ENCODE results near the gene KLC1.

KLC1 gene

GRCh38 chr14:103702497-103703432 lies 73.8 kb downstream of the KLC1 start:
- DNase-seq (ENCODE audit: low read depth): no peak
- TF ChIP-seq CTCF (IDR thresholded peaks at IDR 0.05; ENCODE audit: insufficient read depth, low read depth, low read length, missing control alignments): no peak
- no peak overlapping the region for H3K4me3 ChIP-seq (ENCODE audit: low read depth, low read length)

- no peak for DNase-seq (ENCODE audit: low read depth)
- no peak overlapping the region for H3K4me3 ChIP-seq (ENCODE audit: low read depth, low read length)
- no peak for TF ChIP-seq CTCF (IDR thresholded peaks at IDR 0.05; ENCODE audit: insufficient read depth, low read depth, low read length, missing control alignments)
These were observed 74.7 kb downstream of the KLC1 start for GRCh38 chr14:103703433-103704385.

GRCh38 chr14:103704708-103705107 lies 75.7 kb downstream of the KLC1 start:
- no peak for TF ChIP-seq CTCF (IDR thresholded peaks at IDR 0.05; ENCODE audit: insufficient read depth, low read depth, low read length, missing control alignments)
- no peak overlapping the region for H3K4me3 ChIP-seq (ENCODE audit: low read depth, low read length)
- DNase-seq (ENCODE audit: low read depth): no peak

GRCh38 chr14:103705118-103705503 lies 76.1 kb downstream of the KLC1 start:
- H3K4me3 ChIP-seq (ENCODE audit: low read depth, low read length): no peak overlapping the region
- no peak for TF ChIP-seq CTCF (IDR thresholded peaks at IDR 0.05; ENCODE audit: insufficient read depth, low read depth, low read length, missing control alignments)
- DNase-seq (ENCODE audit: low read depth): no peak

GRCh38 chr14:103705504-103706284 lies 76.7 kb downstream of the KLC1 start:
- no peak for TF ChIP-seq CTCF (IDR thresholded peaks at IDR 0.05; ENCODE audit: insufficient read depth, low read depth, low read length, missing control alignments)
- no peak for DNase-seq (ENCODE audit: low read depth)

More at GRCh38 chr14:103705504-103706284, 76.7 kb downstream of the KLC1 start:
- H3K4me3 ChIP-seq (ENCODE audit: low read depth, low read length): no peak overlapping the region
